Activated T-helper 9 cell treated with anti-CD3 and anti-CD28 coated beads, Interleukin-2, amount 50 U/mL, for 16 hours (primary cell): ENCODE results near the gene CHERP.
"Not testable (repeated sequence)": the region's sequence is repeated elsewhere in the genome, so short reads cannot be mapped to it uniquely, and the experiment has no call there.

Experiments
- DNase-seq: peaks from one replicate; pipeline ENCODE4 v3.0.0-alpha.2; 2020; ENCODE audit warnings: low read depth

CHERP gene

GRCh38 chr19:16520074-16520973, 21.9 kb downstream of the CHERP start:
- no peak for DNase-seq

- DNase-seq: no peak
Measured at GRCh38 chr19:16519230-16519687, 23.0 kb downstream of the CHERP start.

- no peak for DNase-seq
Measured at GRCh38 chr19:16518483-16519229, 23.6 kb downstream of the CHERP start.

GRCh38 chr19:16518061-16518460, 24.2 kb downstream of the CHERP start:
- DNase-seq: no peak

GRCh38 chr19:16516923-16517610, 25.2 kb downstream of the CHERP start:
- no peak for DNase-seq

- no peak for DNase-seq
Measured at GRCh38 chr19:16516381-16516780, 25.9 kb downstream of the CHERP start.

- no peak for DNase-seq
Measured at GRCh38 chr19:16514383-16515019, 27.7 kb downstream of the CHERP start.

GRCh38 chr19:16512611-16513010, 29.6 kb downstream of the CHERP start:
- DNase-seq: not testable (repeated sequence)

- DNase-seq: no peak
Measured at GRCh38 chr19:16509141-16510061, 32.8 kb downstream of the CHERP start.

- DNase-seq: no peak
Measured at GRCh38 chr19:16508546-16508945, 33.7 kb downstream of the CHERP start.

- no peak for DNase-seq
Measured at GRCh38 chr19:16506961-16507360, 35.3 kb downstream of the CHERP start.

- DNase-seq: not testable (repeated sequence)
Measured at GRCh38 chr19:16506161-16506560, 36.1 kb downstream of the CHERP start.

- no peak for DNase-seq
Measured at GRCh38 chr19:16504271-16504670, 38.0 kb downstream of the CHERP start.

GRCh38 chr19:16497837-16498236, 44.4 kb downstream of the CHERP start:
- DNase-seq: no peak

- DNase-seq: no peak
Measured at GRCh38 chr19:16497042-16497441, 45.2 kb downstream of the CHERP start.

- DNase-seq: no peak
Measured at GRCh38 chr19:16496613-16496983, 45.6 kb downstream of the CHERP start.

GRCh38 chr19:16495982-16496612, 46.1 kb downstream of the CHERP start, which contains the start of the genes C19orf44 and CALR3:
Gene C19orf44, plus strand, starts transcription at chr19:16496394. Its CDS starts 4,399 bp downstream, at chr19:16500793.
Gene CALR3, minus strand, starts transcription at chr19:16496167. Its CDS starts 38 bp downstream, at chr19:16496129.
- peak; percentile 95 for DNase-seq

GRCh38 chr19:16486476-16486875, 55.8 kb downstream of the CHERP start:
- DNase-seq: not testable (repeated sequence)

GRCh38 chr19:16482745-16483144, 59.5 kb downstream of the CHERP start:
- DNase-seq: no peak

- DNase-seq: no peak
Measured at GRCh38 chr19:16477311-16477710, 64.9 kb downstream of the CHERP start.
